GM19193 (cell line): ENCODE results near the gene ARV1.

ENCODE experiments used
- POLR2A ChIP-seq: IDR thresholded peaks from 4 replicates; pipeline ENCODE4 v1.6.1; 2011; ENCODE audit not compliant: insufficient read depth, insufficient read length; ENCODE audit errors: extremely low read depth

The ARV1 gene

GRCh38 chr1:231028682-231029081 is 49.8 kb downstream of the ARV1 start:
- no peak for TF ChIP-seq POLR2A

GRCh38 chr1:231029841-231030240 is 50.9 kb downstream of the ARV1 start:
- TF ChIP-seq POLR2A = no peak

GRCh38 chr1:231032963-231033362 is 54.1 kb downstream of the ARV1 start:
- no peak for TF ChIP-seq POLR2A

GRCh38 chr1:231035799-231036198 is 56.9 kb downstream of the ARV1 start:
- TF ChIP-seq POLR2A = no peak

- TF ChIP-seq POLR2A = no peak
These were observed 57.5 kb downstream of the ARV1 start for GRCh38 chr1:231036416-231036815.

GRCh38 chr1:231037585-231038517 is 59.0 kb downstream of the ARV1 start:
- no peak for TF ChIP-seq POLR2A

- TF ChIP-seq POLR2A = no peak
These were observed 60.5 kb downstream of the ARV1 start for GRCh38 chr1:231039161-231040018.

GRCh38 chr1:231040019-231040799 is 61.3 kb downstream of the ARV1 start, which contains the start of gene FAM89A:
TSS of gene FAM89A (minus strand) at chr1:231040254. CDS start at chr1:231040211, 43 bp downstream.
- no peak for TF ChIP-seq POLR2A

GRCh38 chr1:231040800-231041718 is 62.2 kb downstream of the ARV1 start:
- no peak for TF ChIP-seq POLR2A

- no peak for TF ChIP-seq POLR2A
These were observed 62.9 kb downstream of the ARV1 start for GRCh38 chr1:231041719-231042261.

- no peak for TF ChIP-seq POLR2A
These were observed 65.7 kb downstream of the ARV1 start for GRCh38 chr1:231044588-231044987.

GRCh38 chr1:231045286-231045685 is 66.4 kb downstream of the ARV1 start:
- no peak for TF ChIP-seq POLR2A

- TF ChIP-seq POLR2A = no peak
These were observed 68.0 kb downstream of the ARV1 start for GRCh38 chr1:231046730-231047395.
